Ovary (tissue), 3 donors: ENCODE data around the gene LRRC4.

Source experiments
- CTCF ChIP-seq, 3 donors: fragments of 450-650 bp in 2 of 3; fragments of 200-600 bp in 1 of 3; IDR thresholded peaks; one replicate each; pipeline versions ENCODE4 v1.5.1 to v1.8.0; 2016 to 2022; ENCODE audit warnings: antibody characterized with exemption in 3 of 3, mild to moderate bottlenecking in 1 of 3
- EP300 ChIP-seq: sonication (generic); formaldehyde crosslinking; IDR thresholded peaks from one replicate; pipeline ENCODE4 v1.6.1; 2017; ENCODE audit warnings: antibody characterized with exemption
- POLR2A ChIP-seq: fragments of 450-650 bp; IDR thresholded peaks from one replicate; pipeline ENCODE4 v1.6.1; 2017; ENCODE audit warnings: antibody characterized with exemption, mild to moderate bottlenecking, moderate library complexity
- donor health status: DM: no; HTN: no; CAD: no.

DNA sequence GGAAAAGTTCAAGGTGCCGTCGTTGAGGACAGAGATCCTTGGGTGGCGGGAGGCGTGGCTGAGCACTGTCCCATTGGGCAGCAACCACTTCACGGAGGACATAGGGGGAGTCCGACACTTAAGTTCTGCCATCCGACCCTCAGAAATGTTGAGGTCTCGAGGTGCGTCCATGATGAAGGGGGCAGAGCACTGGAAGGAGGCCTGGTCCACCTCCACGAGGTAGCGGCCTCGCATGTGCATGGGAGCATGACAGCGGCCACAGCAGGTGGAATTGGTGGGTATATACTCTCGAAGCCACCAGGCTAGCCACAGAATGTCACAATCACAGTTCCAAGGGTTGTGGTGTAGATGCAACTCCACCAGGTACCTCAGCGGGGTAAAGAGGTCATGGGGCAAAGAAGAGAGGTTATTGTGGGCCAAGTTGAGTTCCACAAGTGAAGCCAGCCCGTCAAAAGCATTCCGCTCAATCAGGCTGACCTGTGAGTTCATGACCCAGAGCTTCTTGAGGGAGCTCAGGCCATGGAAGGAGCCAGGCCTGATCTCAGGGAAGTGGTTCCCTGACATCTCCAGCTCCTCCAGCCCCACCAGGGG, 1.7 kb downstream of the LRRC4 start:
- TF ChIP-seq POLR2A (no peak), EP300 (no peak), CTCF (IDR thresholded peaks at IDR 0.05) (no peak)
